Right lobe of liver (tissue), 6 donors: ENCODE results near the gene CMC4. TPM values are rescaled to one million over a fixed set of nuclear protein-coding genes. Genes with fewer than 3 reads are reported as not detected.

Experiments used
- ATAC-seq, 4 donors: fragments of 200-7000 bp; cut with Tn5 transposase; one replicate each; pipeline ENCODE4 v1.9.1; 2020; ENCODE audit warnings: mild to moderate bottlenecking in 4 of 4, moderate library complexity in 4 of 4
- DNase-seq, 3 donors: peaks; one replicate each; pipeline ENCODE4 v3.0.0-alpha.2; 2020
- H3K27ac ChIP-seq, 3 donors: fragments of 200-600 bp; one replicate each; pipeline ENCODE4 v1.8.0; 2022
- H3K27me3 ChIP-seq, 2 donors: fragments of 200-600 bp; one replicate each; pipeline ENCODE4 v1.8.0; 2022
- H3K36me3 ChIP-seq, 4 donors: fragments of 200-600 bp; sonication (generic) in 1 of 4; one replicate each; pipeline versions ENCODE4 v1.5.1 to v1.8.0; 2017 to 2022; ENCODE audit warnings: control low read depth in 1 of 4
- H3K4me1 ChIP-seq, 4 donors: fragments of 200-600 bp; sonication (generic) in 1 of 4; one replicate each; pipeline versions ENCODE4 v1.5.1 to v1.8.0; 2017 to 2022; ENCODE audit warnings: control low read depth in 1 of 4
- H3K4me3 ChIP-seq, 3 donors: fragments of 200-600 bp; one replicate each; pipeline ENCODE4 v1.8.0; 2022
- H3K9me3 ChIP-seq, 4 donors: fragments of 200-600 bp; sonication (generic) in 1 of 4; one replicate each; pipeline versions ENCODE4 v1.5.1 to v1.8.0; 2017 to 2022; ENCODE audit warnings: control low read depth in 1 of 4
- CTCF ChIP-seq, 4 donors: fragments of 200-600 bp in 3 of 4; fragments of 450-650 bp in 1 of 4; IDR thresholded peaks; one replicate each; pipeline versions ENCODE4 v1.5.1 to v1.8.0; 2016 to 2022; ENCODE audit warnings: antibody characterized with exemption in 4 of 4, mild to moderate bottlenecking in 2 of 4
- POLR2A ChIP-seq: fragments of 450-650 bp; IDR thresholded peaks from one replicate; pipeline ENCODE4 v1.6.1; 2017; ENCODE audit warnings: antibody characterized with exemption, mild to moderate bottlenecking
- WGBS: methylation state at CpG from one replicate; pipeline ENCODE4 v1.1.6; 2018; ENCODE audit warnings: low coverage, low lambda C conversion rate; ENCODE audit not compliant: insufficient coverage; ENCODE audit errors: missing lambda C conversion rate; 5-methylcytosine and 5-hydroxymethylcytosine counted together
- intact Hi-C, 2 donors: fragments of 100-400 bp; cut with DNase I; formaldehyde crosslinking; loops; one replicate each; pipeline versions ENCODE4 v1.11.2 to v1.14.1; 2022
- total RNA-seq, 6 experiments: library from RNA; depleted of rRNA in 2 of 6; stranded (reverse); fragments of >200 nt in 2 of 6; fragmentation: NEBNext Ultra II Directional in 3 of 6; extraction: Animal tissue kit (Norgen Biotek cat#: 25700) in 3 of 6; gene quantifications; one replicate each; pipeline versions ENCODE4 v1.1.0 to v1.2.4, GENCODE V29; 2016 to 2023
- donor health status: DM: no; HTN: yes; CAD: no.
- donor health status: DM: no; HTN: no; CAD: no.
- donor health status: DM: no; HTN: no; CAD: no.
- donor health status: DM: no; HTN: yes; CAD: no.
- donor health status: DM: no; HTN: yes; CAD: no.

CMC4 gene
- total RNA-seq, 6 experiments from 2014 or later = 3.9 to 12.2 (median 7.6) TPM

- Histone ChIP-seq H3K4me3 (peak overlapping the region; percentile 56 to 62 (median 62)), H3K36me3 (no peaks in the 10 kb centered on the region), H3K27ac (peak overlapping the region in 1 of 3 donors; percentile 78), H3K9me3 (no peaks in the 10 kb centered on the region), H3K27me3 (no peaks in the 10 kb centered on the region), H3K4me1 (peaks cover 0 to 23% (median 0%) of the 10 kb centered on the region in 4 donors)
- no peak for TF ChIP-seq CTCF (IDR thresholded peaks at IDR 0.05)
- no peak for TF ChIP-seq POLR2A
- DNase-seq (no peak), ATAC-seq (no peak)
- intact Hi-C loops = no loop called here
- 64% methylated on average over 1 of the region's 1 CpG for WGBS
Observed at GRCh38 chrX:155069414-155069813, 1.5 kb downstream of the CMC4 start.

- no peaks in the 10 kb centered on the region for H3K9me3 ChIP-seq
Observed at GRCh38 chrX:155068165-155068564, 2.8 kb downstream of the CMC4 start.

GRCh38 chrX:155065035-155065734, 5.8 kb downstream of the CMC4 start:
- TF ChIP-seq POLR2A (no peak), CTCF (IDR thresholded peaks at IDR 0.05) (no peak)
- peaks cover 0 to 16% (median 0%) of the 10 kb centered on the region in 4 donors for H3K4me1 ChIP-seq
- DNase-seq (no peak), ATAC-seq (peak; percentile 44 to 72 (median 62))
- no peak overlapping the region for H3K4me3 ChIP-seq
- peak overlapping the region in 2 of 3 donors; percentile 28 to 54 for H3K27ac ChIP-seq
- no peaks in the 10 kb centered on the region for H3K9me3 ChIP-seq
- intact Hi-C loops = no loop called here
- no peaks in the 10 kb centered on the region for H3K36me3 ChIP-seq
- peaks cover 0 to 3% of the 10 kb centered on the region in 2 donors for H3K27me3 ChIP-seq
- WGBS = 52% methylated on average over 8 of the region's 8 CpGs

More at GRCh38 chrX:155068165-155068564, 2.8 kb downstream of the CMC4 start:
- Histone ChIP-seq H3K36me3 (no peaks in the 10 kb centered on the region), H3K4me3 (no peak overlapping the region), H3K4me1 (peaks cover 0 to 23% (median 0%) of the 10 kb centered on the region in 4 donors), H3K27me3 (no peaks in the 10 kb centered on the region), H3K27ac (peak overlapping the region in 1 of 3 donors; percentile 78)
- no peak for TF ChIP-seq CTCF (IDR thresholded peaks at IDR 0.05)
- TF ChIP-seq POLR2A = no peak
- intact Hi-C loops = no loop called here
- 29% methylated on average over 1 of the region's 1 CpG for WGBS
- DNase-seq = no peak
- ATAC-seq = peak in 1 of 4 donors; percentile 41

DNA sequence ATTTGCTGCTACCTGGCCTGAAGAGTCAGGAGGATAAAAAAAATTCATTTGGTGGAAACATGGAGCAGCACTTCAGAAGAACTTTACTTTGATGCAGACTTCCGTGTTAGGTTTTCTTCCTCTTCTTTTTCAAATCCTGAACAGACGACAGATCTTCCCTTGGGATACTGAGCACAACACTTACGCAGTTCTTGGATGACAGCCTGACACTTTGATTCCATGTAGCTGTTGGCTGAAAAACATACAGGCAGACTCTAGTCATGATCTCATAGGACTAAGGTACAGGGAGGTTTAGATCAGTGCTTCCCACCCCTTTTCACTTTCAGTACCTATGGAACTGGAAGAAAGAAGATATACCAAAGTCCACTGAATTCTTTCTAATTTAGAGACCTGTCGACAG, 9.2 kb downstream of the CMC4 start:
- H3K4me3 ChIP-seq = no peak overlapping the region
- H3K27ac ChIP-seq = no peak overlapping the region
- peaks cover 0 to 16% (median 0%) of the 10 kb centered on the region in 4 donors for H3K4me1 ChIP-seq
- WGBS = 61% methylated on average over 4 of the region's 4 CpGs
- H3K36me3 ChIP-seq = no peaks in the 10 kb centered on the region
- H3K9me3 ChIP-seq = no peaks in the 10 kb centered on the region
- peaks cover 0 to 3% of the 10 kb centered on the region in 2 donors for H3K27me3 ChIP-seq
- TF ChIP-seq CTCF (IDR thresholded peaks at IDR 0.05) (no peak), POLR2A (no peak)
- intact Hi-C loops = no loop called here
- ATAC-seq (no peak), DNase-seq (no peak)
